Astrocyte (in vitro differentiated cells and primary cell): ENCODE measurements around the gene TRERF1. TPM values are rescaled to one million over a fixed set of nuclear protein-coding genes. Genes with fewer than 3 reads are reported as not detected.

ENCODE experiments used
- DNase-seq: peaks from one replicate; pipeline ENCODE4 v3.0.0-alpha.2; 2010; ENCODE audit warnings: low read depth
- FAIRE-seq: peaks from 2 replicates; lab custom pipeline; 2011; peaks lifted over from hg19 to GRCh38; lab: Jason Lieb, UNC
- H2AFZ ChIP-seq: 2 replicates; pipeline ENCODE4 v1.6.0; 2012; ENCODE audit warnings: low read depth, low read length, inconsistent platforms
- H3K27ac ChIP-seq: 2 replicates; pipeline ENCODE4 v1.5.1; 2011; ENCODE audit warnings: low read depth, low read length, inconsistent platforms
- H3K27me3 ChIP-seq: 2 replicates; pipeline ENCODE4 v1.6.0; 2011; ENCODE audit warnings: low read length, inconsistent platforms; ENCODE audit not compliant: insufficient read depth
- H3K36me3 ChIP-seq: 2 replicates; pipeline ENCODE4 v1.5.1; 2011; ENCODE audit warnings: low read length, inconsistent platforms; ENCODE audit not compliant: insufficient read depth
- H3K4me1 ChIP-seq: 2 replicates; pipeline ENCODE4 v1.5.1; 2011; ENCODE audit warnings: low read length, inconsistent platforms; ENCODE audit not compliant: insufficient read depth
- H3K4me2 ChIP-seq: 2 replicates; pipeline ENCODE4 v1.6.0; 2012; ENCODE audit warnings: low read length, inconsistent platforms
- H3K4me3 ChIP-seq: 2 replicates; pipeline ENCODE4 v1.5.1; 2011; ENCODE audit warnings: low read depth, mild to moderate bottlenecking, low read length, inconsistent platforms; ENCODE audit not compliant: insufficient read depth
- H3K79me2 ChIP-seq: 2 replicates; pipeline ENCODE4 v1.6.0; 2012; ENCODE audit warnings: mild to moderate bottlenecking, low read length, inconsistent platforms; ENCODE audit not compliant: insufficient read depth
- H3K9ac ChIP-seq: 2 replicates; pipeline ENCODE4 v1.6.0; 2012; ENCODE audit warnings: mild to moderate bottlenecking, low read length, inconsistent platforms
- H3K9me3 ChIP-seq: 2 replicates; pipeline ENCODE4 v1.5.1; 2012; ENCODE audit warnings: low read depth, mild to moderate bottlenecking, low read length, inconsistent platforms; ENCODE audit not compliant: insufficient read depth
- H4K20me1 ChIP-seq: 2 replicates; pipeline ENCODE4 v1.6.0; 2012; ENCODE audit warnings: low read length, inconsistent platforms; ENCODE audit not compliant: insufficient read depth
- H3K27ac Mint-ChIP-seq: one replicate; pipeline ENCODE4 v1.8.0; 2021; ENCODE audit warnings: mild to moderate bottlenecking, mixed read lengths; ENCODE audit not compliant: unreplicated experiment
- H3K27me3 Mint-ChIP-seq: one replicate; pipeline ENCODE4 v1.8.0; 2021; ENCODE audit warnings: low read depth, mixed read lengths; ENCODE audit not compliant: unreplicated experiment
- H3K36me3 Mint-ChIP-seq: one replicate; pipeline ENCODE4 v1.8.0; 2021; ENCODE audit warnings: low read depth, mixed read lengths; ENCODE audit not compliant: unreplicated experiment
- H3K4me1 Mint-ChIP-seq: one replicate; pipeline ENCODE4 v1.8.0; 2021; ENCODE audit warnings: low read depth, mixed read lengths; ENCODE audit not compliant: unreplicated experiment
- H3K4me3 Mint-ChIP-seq: one replicate; pipeline ENCODE4 v1.8.0; 2021; ENCODE audit warnings: mild to moderate bottlenecking, moderate library complexity, mixed read lengths; ENCODE audit not compliant: unreplicated experiment
- H3K9me3 Mint-ChIP-seq: one replicate; pipeline ENCODE4 v1.8.0; 2021; ENCODE audit warnings: mild to moderate bottlenecking, mixed read lengths; ENCODE audit not compliant: unreplicated experiment
- CTCF ChIP-seq: IDR thresholded peaks from 2 replicates; pipeline ENCODE4 v1.5.1; 2011; ENCODE audit warnings: low read depth, mild to moderate bottlenecking, inconsistent platforms, low read length, moderate library complexity; ENCODE audit not compliant: insufficient read depth
- EZH2 ChIP-seq: IDR thresholded peaks from 2 replicates; pipeline ENCODE4 v1.6.1; 2012; ENCODE audit warnings: mild to moderate bottlenecking, low read length, inconsistent platforms; ENCODE audit not compliant: insufficient read depth
- total RNA-seq: library from RNA; stranded (reverse); gene quantifications from 2 replicates; pipeline ENCODE4 v1.2.1, GENCODE V29; 2021

TRERF1 gene
- total RNA-seq, 1 donor from 2014 or later = 8.6 TPM

GRCh38 chr6:42197555-42198362, 254.0 kb downstream of the TRERF1 start:
- FAIRE-seq = no peak

GRCh38 chr6:42195415-42195814, 256.3 kb downstream of the TRERF1 start:
- Histone ChIP-seq H2AFZ (no peak overlapping the region), H3K36me3 (no peaks in the 10 kb centered on the region), H3K27me3 (no peaks in the 10 kb centered on the region), H3K27ac (no peak overlapping the region), H4K20me1 (no peaks in the 10 kb centered on the region), H3K4me2 (no peak overlapping the region), H3K4me1 (peaks cover 35% of the 10 kb centered on the region), H3K79me2 (no peaks in the 10 kb centered on the region), H3K4me3 (no peak overlapping the region), H3K9me3 (no peaks in the 10 kb centered on the region), H3K9ac (no peak overlapping the region)
- H3K36me3 Mint-ChIP-seq = peaks cover 2% of the 10 kb centered on the region
- FAIRE-seq = no peak
- no peaks in the 10 kb centered on the region for H3K27me3 Mint-ChIP-seq
- no peak for TF ChIP-seq EZH2
- no peak for TF ChIP-seq CTCF
- H3K4me1 Mint-ChIP-seq = peaks cover 32% of the 10 kb centered on the region
- H3K9me3 Mint-ChIP-seq = peaks cover 2% of the 10 kb centered on the region
- H3K27ac Mint-ChIP-seq = no peak overlapping the region
- no peak overlapping the region for H3K4me3 Mint-ChIP-seq
- no peak for DNase-seq

More at GRCh38 chr6:42197555-42198362, 254.0 kb downstream of the TRERF1 start:
- no peaks in the 10 kb centered on the region for H3K36me3 ChIP-seq
- Mint-ChIP-seq H3K27me3 (no peaks in the 10 kb centered on the region), H3K27ac (no peak overlapping the region), H3K9me3 (peaks cover 2% of the 10 kb centered on the region), H3K4me1 (peaks cover 23% of the 10 kb centered on the region), H3K36me3 (peaks cover 2% of the 10 kb centered on the region), H3K4me3 (no peak overlapping the region)
- peak overlapping the region; percentile 44 for H3K9ac ChIP-seq
- H3K4me3 ChIP-seq = no peak overlapping the region
- peaks cover 34% of the 10 kb centered on the region for H3K4me1 ChIP-seq
- no peaks in the 10 kb centered on the region for H3K27me3 ChIP-seq
- TF ChIP-seq CTCF (no peak), EZH2 (no peak)
- no peak overlapping the region for H2AFZ ChIP-seq
- DNase-seq = peak; percentile 83
- no peaks in the 10 kb centered on the region for H3K9me3 ChIP-seq
- H3K27ac ChIP-seq = peak overlapping the region; percentile 36
- peak overlapping the region; percentile 66 for H3K4me2 ChIP-seq
- H4K20me1 ChIP-seq = no peaks in the 10 kb centered on the region
- no peaks in the 10 kb centered on the region for H3K79me2 ChIP-seq

DNA sequence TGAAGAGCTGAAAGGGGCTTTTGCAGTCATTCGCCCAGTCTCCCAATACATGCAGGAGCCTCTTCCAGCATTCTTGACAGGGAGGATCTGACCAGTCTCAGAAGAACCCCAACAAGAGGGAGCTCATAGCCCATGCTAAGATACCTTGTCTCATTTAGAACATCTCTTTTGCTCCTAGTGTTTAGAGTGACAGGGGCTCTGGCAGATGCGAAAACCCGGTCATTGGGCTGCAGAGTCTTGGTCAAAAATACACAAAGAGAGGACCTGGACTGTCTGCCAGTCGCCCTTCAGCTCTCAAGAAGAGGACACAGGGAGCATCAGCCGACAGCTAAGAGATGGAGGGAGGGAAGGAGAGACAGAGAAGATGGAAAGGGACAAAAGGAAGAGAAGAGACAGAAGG, 257.7 kb downstream of the TRERF1 start:
- Mint-ChIP-seq H3K27me3 (no peaks in the 10 kb centered on the region), H3K4me3 (no peak overlapping the region), H3K4me1 (peaks cover 25% of the 10 kb centered on the region), H3K36me3 (no peaks in the 10 kb centered on the region), H3K27ac (peak overlapping the region; percentile 85), H3K9me3 (no peaks in the 10 kb centered on the region)
- no peaks in the 10 kb centered on the region for H4K20me1 ChIP-seq
- peaks cover 24% of the 10 kb centered on the region for H3K4me1 ChIP-seq
- no peak overlapping the region for H3K4me3 ChIP-seq
- TF ChIP-seq CTCF (no peak), EZH2 (no peak)
- no peaks in the 10 kb centered on the region for H3K27me3 ChIP-seq
- H3K9me3 ChIP-seq = no peaks in the 10 kb centered on the region
- FAIRE-seq = no peak
- H3K79me2 ChIP-seq = no peaks in the 10 kb centered on the region
- no peak overlapping the region for H3K27ac ChIP-seq
- no peak for DNase-seq
- no peaks in the 10 kb centered on the region for H3K36me3 ChIP-seq
- H2AFZ ChIP-seq = no peak overlapping the region
- H3K9ac ChIP-seq = no peak overlapping the region
- no peak overlapping the region for H3K4me2 ChIP-seq
